ENCODE results near the gene WFIKKN2. TPM values are rescaled to one million over a fixed set of nuclear protein-coding genes. Genes with fewer than 3 reads are reported as not detected.
A peak's percentile ranks its signal among the peaks of the same experiment; 100 is the strongest.
"Not testable (repeated sequence)": the region's sequence is repeated elsewhere in the genome, so short reads cannot be mapped to it uniquely, and the experiment has no call there.

WFIKKN2 gene
- total RNA-seq, 1 donor = under 0.01 TPM

GRCh38 chr17:50803676-50804075 lies 31.7 kb upstream of the WFIKKN2 start:
- no peak overlapping the region for H3K4me3 ChIP-seq (ENCODE audit: low read depth, low read length)
- DNase-seq (ENCODE audit: low read depth) = no peak
- TF ChIP-seq, protein P1, sequence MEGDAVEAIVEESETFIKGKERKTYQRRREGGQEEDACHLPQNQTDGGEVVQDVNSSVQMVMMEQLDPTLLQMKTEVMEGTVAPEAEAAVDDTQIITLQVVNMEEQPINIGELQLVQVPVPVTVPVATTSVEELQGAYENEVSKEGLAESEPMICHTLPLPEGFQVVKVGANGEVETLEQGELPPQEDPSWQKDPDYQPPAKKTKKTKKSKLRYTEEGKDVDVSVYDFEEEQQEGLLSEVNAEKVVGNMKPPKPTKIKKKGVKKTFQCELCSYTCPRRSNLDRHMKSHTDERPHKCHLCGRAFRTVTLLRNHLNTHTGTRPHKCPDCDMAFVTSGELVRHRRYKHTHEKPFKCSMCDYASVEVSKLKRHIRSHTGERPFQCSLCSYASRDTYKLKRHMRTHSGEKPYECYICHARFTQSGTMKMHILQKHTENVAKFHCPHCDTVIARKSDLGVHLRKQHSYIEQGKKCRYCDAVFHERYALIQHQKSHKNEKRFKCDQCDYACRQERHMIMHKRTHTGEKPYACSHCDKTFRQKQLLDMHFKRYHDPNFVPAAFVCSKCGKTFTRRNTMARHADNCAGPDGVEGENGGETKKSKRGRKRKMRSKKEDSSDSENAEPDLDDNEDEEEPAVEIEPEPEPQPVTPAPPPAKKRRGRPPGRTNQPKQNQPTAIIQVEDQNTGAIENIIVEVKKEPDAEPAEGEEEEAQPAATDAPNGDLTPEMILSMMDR (IDR thresholded peaks at IDR 0.05; ENCODE audit: insufficient read depth, low read length) = no peak

DNA sequence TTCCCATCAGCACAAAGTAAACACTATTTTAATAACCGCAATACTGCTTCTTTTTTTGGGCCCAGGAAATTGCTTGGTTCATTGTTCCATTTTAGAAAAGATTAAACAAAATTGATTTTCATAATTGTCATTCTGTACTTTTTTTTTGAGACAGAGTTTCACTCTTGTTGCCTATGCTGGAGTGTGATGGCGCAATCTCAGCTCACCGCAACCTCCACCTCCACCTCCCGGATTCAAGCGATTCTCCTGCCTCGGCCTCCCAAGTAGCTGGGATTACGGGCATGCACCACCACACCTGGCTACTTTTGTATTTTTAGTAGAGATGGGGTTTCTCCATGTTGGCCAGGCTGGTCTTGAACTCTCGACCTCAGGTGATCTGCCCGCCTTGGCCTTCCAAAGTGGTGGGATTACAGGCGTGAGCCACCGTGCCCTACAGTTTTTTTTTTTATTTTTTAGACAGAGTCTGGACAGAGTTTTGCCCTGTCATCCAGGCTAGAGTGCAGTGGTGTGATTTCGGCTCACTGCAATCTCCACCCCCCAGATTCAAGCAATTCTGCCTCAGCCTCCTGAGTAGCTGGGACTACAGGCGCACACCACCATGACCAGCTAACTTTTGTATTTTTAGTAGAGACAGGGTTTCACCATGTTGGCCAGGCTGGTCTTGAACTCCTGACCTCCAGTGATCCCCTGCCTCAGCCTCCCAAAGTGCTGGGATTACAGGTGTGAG lies 30.5 kb upstream of the WFIKKN2 start:
- H3K4me3 ChIP-seq (ENCODE audit: low read depth, low read length); DNase-seq (ENCODE audit: low read depth): not testable (repeated sequence)

DNA sequence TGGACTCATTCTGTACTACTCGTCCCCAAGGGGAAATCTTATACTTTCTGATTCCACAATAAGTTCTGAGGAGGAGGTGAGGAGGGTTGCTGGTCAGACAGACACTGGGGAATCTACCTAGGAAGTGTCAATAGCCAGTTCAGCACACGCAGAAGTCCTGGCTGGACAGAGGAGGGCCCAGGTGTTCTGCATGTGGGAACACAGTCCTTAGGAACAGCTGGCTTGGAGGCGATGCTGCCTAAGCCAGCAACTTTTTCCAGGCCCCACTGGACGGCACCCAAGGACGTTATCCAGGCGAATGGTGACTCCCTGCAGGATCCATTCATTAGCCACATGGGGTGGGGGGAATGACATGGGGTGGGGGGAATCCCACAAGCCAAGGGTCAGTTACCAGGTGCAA lies 29.9 kb upstream of the WFIKKN2 start:
- H3K4me3 ChIP-seq (ENCODE audit: low read depth, low read length) = no peak overlapping the region
- TF ChIP-seq, protein P1 (IDR thresholded peaks at IDR 0.05; ENCODE audit: insufficient read depth, low read length) = no peak
- no peak for DNase-seq (ENCODE audit: low read depth)

GRCh38 chr17:50806141-50806643 lies 29.2 kb upstream of the WFIKKN2 start:
- H3K4me3 ChIP-seq (ENCODE audit: low read depth, low read length) = no peak overlapping the region
- DNase-seq (ENCODE audit: low read depth) = peak; percentile 85

GRCh38 chr17:50807009-50807408 lies 28.4 kb upstream of the WFIKKN2 start:
- peak; percentile 47 for DNase-seq (ENCODE audit: low read depth)

More at GRCh38 chr17:50806141-50806643, 29.2 kb upstream of the WFIKKN2 start:
- TF ChIP-seq, protein P1 (IDR thresholded peaks at IDR 0.05; ENCODE audit: insufficient read depth, low read length) = peak; percentile 48

DNA sequence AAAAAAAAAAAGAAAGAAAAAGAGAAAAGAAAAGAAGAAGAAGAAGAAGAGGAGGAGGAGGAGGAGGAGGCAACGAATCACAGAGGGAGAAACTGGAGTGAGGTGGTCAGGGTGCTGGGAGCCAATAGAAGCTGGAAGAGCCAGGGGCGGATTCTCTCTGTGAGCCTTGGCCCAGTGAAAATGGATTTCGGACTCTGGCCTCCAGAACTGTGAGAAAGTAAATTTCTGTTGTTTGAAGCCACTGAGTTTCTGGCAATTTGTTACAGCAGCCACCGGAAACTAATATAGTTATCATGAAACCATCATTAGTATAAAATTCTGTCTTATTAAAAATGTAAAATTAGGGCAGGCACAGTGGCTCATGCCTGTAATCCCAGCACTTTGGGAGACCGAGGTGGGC lies 27.7 kb upstream of the WFIKKN2 start:
- no peak overlapping the region for H3K4me3 ChIP-seq (ENCODE audit: low read depth, low read length)
- TF ChIP-seq, protein P1 (IDR thresholded peaks at IDR 0.05; ENCODE audit: insufficient read depth, low read length) = no peak
- no peak for DNase-seq (ENCODE audit: low read depth)

More at GRCh38 chr17:50807009-50807408, 28.4 kb upstream of the WFIKKN2 start:
- TF ChIP-seq, protein P1 (IDR thresholded peaks at IDR 0.05; ENCODE audit: insufficient read depth, low read length) = no peak
- H3K4me3 ChIP-seq (ENCODE audit: low read depth, low read length) = no peak overlapping the region

GRCh38 chr17:50808413-50808812 lies 27.0 kb upstream of the WFIKKN2 start:
- no peak for DNase-seq (ENCODE audit: low read depth)
- H3K4me3 ChIP-seq (ENCODE audit: low read depth, low read length) = no peak overlapping the region
- TF ChIP-seq, protein P1 (IDR thresholded peaks at IDR 0.05; ENCODE audit: insufficient read depth, low read length) = no peak

Data from fibroblast of the aortic adventitia (primary cell).